GM12878 (cell line): ENCODE data around the gene DST. TPM values are rescaled to one million over a fixed set of nuclear protein-coding genes. Genes with fewer than 3 reads are reported as not detected.
"Not testable (repeated sequence)": the region's sequence is repeated elsewhere in the genome, so short reads cannot be mapped to it uniquely, and the experiment has no call there.

ENCODE experiments used
- ATAC-seq: fragments of 200-7000 bp; cut with Tn5 transposase; 3 replicates; pipeline ENCODE4 v1.9.1; 2020; ENCODE audit warnings: mild to moderate bottlenecking, moderate library complexity
- BruUV-seq: library from RNA; stranded (reverse); fragments of 400-500 nt; replicated peaks from 2 replicates; lab custom pipeline; 2021; lab: Mats Ljungman, UMichigan
- CTCF ChIA-PET: fragments of 300-600 bp; sonication (Branson Sonifier 250); formaldehyde crosslinking; extraction: SDS; loops from one replicate; lab custom pipeline; 2021; ENCODE audit warnings: inconsistent platforms; lab: Yijun Ruan, JAX
- POLR2A ChIA-PET: fragments of 350-600 bp; formaldehyde crosslinking; extraction: SDS; loops from one replicate; lab custom pipeline; 2021; ENCODE audit warnings: inconsistent platforms; lab: Charles Lee
- RAD21 ChIA-PET: fragments of 300-600 bp; sonication (Branson Sonifier 250); formaldehyde crosslinking; loops from one replicate; lab custom pipeline; 2023; ENCODE audit warnings: antibody characterized with exemption; ENCODE audit not compliant: unreplicated experiment; lab: Charles Lee
- SMC1A ChIA-PET: fragments of 300-600 bp; sonication (Branson Sonifier 250); formaldehyde crosslinking; loops from one replicate; lab custom pipeline; 2023; ENCODE audit not compliant: unreplicated experiment, uncharacterized antibody; lab: Charles Lee
- DNase-seq: peaks from one replicate; pipeline ENCODE4 v3.0.0-alpha.2; 2011; ENCODE audit warnings: low read depth, low spot score
- FAIRE-seq: peaks from 3 replicates; lab custom pipeline; 2011; peaks lifted over from hg19 to GRCh38; lab: Jason Lieb, UNC
- H2AFZ ChIP-seq: 2 replicates; pipeline ENCODE4 v1.6.0; 2011; ENCODE audit warnings: low read depth, low read length, control low read depth; ENCODE audit not compliant: control insufficient read depth
- H3K27ac ChIP-seq: 2 replicates; pipeline ENCODE4 v1.5.1; 2011; ENCODE audit warnings: control low read depth; ENCODE audit not compliant: control insufficient read depth, insufficient read depth
- H3K27me3 ChIP-seq, 2 experiments: replicated peaks in 1 of 2; 2 replicates each; pipeline versions ENCODE4 v1.6.0 to v1.6.1; 2011; ENCODE audit warnings: low read length in 1 of 2; ENCODE audit not compliant: control insufficient read depth in 2 of 2, insufficient read depth in 2 of 2
- H3K36me3 ChIP-seq, 2 experiments: 2 replicates each; pipeline ENCODE4 v1.5.1; 2011; ENCODE audit warnings: low read length in 1 of 2; ENCODE audit not compliant: control insufficient read depth in 2 of 2, insufficient read depth in 2 of 2
- H3K4me1 ChIP-seq: 2 replicates; pipeline ENCODE4 v1.6.1; 2011; ENCODE audit warnings: mild to moderate bottlenecking, low read length, moderate library complexity, mixed read lengths; ENCODE audit not compliant: control insufficient read depth, insufficient read depth
- H3K4me2 ChIP-seq: 2 replicates; pipeline ENCODE4 v1.6.0; 2011; ENCODE audit warnings: control low read depth; ENCODE audit not compliant: control insufficient read depth, insufficient read depth
- H3K4me3 ChIP-seq: fragments of 200-600 bp; sonication (generic); 2 replicates; pipeline ENCODE4 v1.5.1; 2016
- H3K79me2 ChIP-seq: 2 replicates; pipeline ENCODE4 v1.6.0; 2011; ENCODE audit warnings: low read length; ENCODE audit not compliant: control insufficient read depth, insufficient read depth
- H3K9ac ChIP-seq: 2 replicates; pipeline ENCODE4 v1.8.0; 2011; ENCODE audit warnings: low read length, control low read depth, mixed read lengths; ENCODE audit not compliant: control insufficient read depth, insufficient read depth
- H3K9me3 ChIP-seq: replicated peaks from 3 replicates; pipeline ENCODE4 v1.5.1; 2011; ENCODE audit warnings: mild to moderate bottlenecking, low read length; ENCODE audit not compliant: control insufficient read depth, insufficient read depth
- H4K20me1 ChIP-seq: 2 replicates; pipeline ENCODE4 v1.6.0; 2011; ENCODE audit not compliant: control insufficient read depth, insufficient read depth
- ASH2L ChIP-seq: fragments of 300-600, 200-600 bp; sonication (generic); IDR thresholded peaks from 2 replicates; pipeline ENCODE4 v1.6.1; 2017; ENCODE audit warnings: low read depth, mild to moderate bottlenecking, borderline replicate concordance
- CHD4 ChIP-seq: fragments of 200-600 bp; sonication (generic); IDR thresholded peaks from 2 replicates; pipeline ENCODE4 v1.6.1; 2016; ENCODE audit warnings: mild to moderate bottlenecking
- WGBS: methylation state at CpG from one replicate; pipeline ENCODE4 v1.1.6; 2016; ENCODE audit warnings: low lambda C conversion rate; ENCODE audit not compliant: insufficient replicate concordance, insufficient coverage; ENCODE audit errors: missing lambda C conversion rate; 5-methylcytosine and 5-hydroxymethylcytosine counted together
- in situ Hi-C: fragments of 300-500 bp; cut with MboI; formaldehyde crosslinking; loops from 9 replicates; pipeline ENCODE4 v1.14.3; 2018; ENCODE audit warnings: mixed read lengths
- intact Hi-C: fragments of 100-400 bp; cut with micrococcal nuclease; formaldehyde crosslinking; loops from one replicate; pipeline ENCODE4 v1.14.2; 2022; ENCODE audit not compliant: unreplicated experiment
- polyA plus RNA-seq, 11 experiments: library from polyadenylated mRNA; depleted of rRNA in 4 of 11; unstranded in 6 of 11; stranded (reverse) in 5 of 11; fragments of >200 nt; fragmentation: Nextera tagmentation in 4 of 11; fragmentation: Illumina TruSeq in 1 of 11; extraction: Ambion mirVana in 4 of 11; extraction: Trizol in 1 of 11; gene quantifications; 1 replicate in 1 of 11; 2 replicates in 10 of 11; pipeline versions ENCODE4 v1.2.1 to v1.2.3, GENCODE V29; 2011 to 2016; ENCODE audit warnings: inconsistent platforms in 2 of 11, missing spikeins in 2 of 11, low read depth in 1 of 11
- total RNA-seq, 4 experiments: library from RNA; depleted of rRNA in 3 of 4; stranded (reverse); fragments of >200 nt in 3 of 4; fragmentation: Illumina TruSeq in 1 of 4; extraction: Trizol in 1 of 4; gene quantifications; 2 replicates each; pipeline versions ENCODE4 v1.2.1 to v1.2.3, GENCODE V29; 2013 to 2021

DST gene
- total and polyA plus RNA-seq, 10 of the 15 experiments (the other 5 are each of a cell fraction or from before 2014, with no cell fraction given), result 32.1 to 156 (median 75.0) TPM

DNA sequence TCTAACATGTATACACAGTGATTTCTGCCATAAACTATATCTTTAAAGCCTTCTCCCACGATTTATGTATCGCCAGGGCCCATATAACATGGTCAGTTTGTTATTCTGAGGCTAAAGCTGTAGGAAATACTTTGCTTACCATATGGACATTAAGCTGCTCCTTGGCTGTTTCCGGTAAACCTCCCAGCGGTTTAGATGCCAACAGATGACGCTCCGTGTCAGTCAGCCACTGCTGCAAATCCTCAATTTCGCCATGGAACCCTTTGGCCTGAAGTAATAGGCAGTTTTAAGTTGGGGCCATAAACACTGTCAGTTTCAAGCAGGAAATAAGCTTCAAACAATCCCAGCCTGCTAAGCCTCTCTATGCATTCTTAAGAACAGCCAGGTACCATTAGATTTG is 145.4 kb downstream of the DST start:
- no peak for FAIRE-seq
- Histone ChIP-seq H3K27me3 (no peaks in the 10 kb centered on the region), H3K4me1 (no peaks in the 10 kb centered on the region), H3K9ac (no peak overlapping the region), H3K4me2 (no peak overlapping the region), H3K36me3 (peaks cover 7 to 32% of the 10 kb centered on the region in 2 experiments), H3K4me3 (no peak overlapping the region), H4K20me1 (no peaks in the 10 kb centered on the region), H3K9me3 (no peaks in the 10 kb centered on the region), H2AFZ (no peak overlapping the region), H3K79me2 (no peaks in the 10 kb centered on the region), H3K27ac (no peak overlapping the region)
- BruUV-seq, result no TSS peak
- ATAC-seq, result no peak
- in situ Hi-C loops (no loop called here), intact Hi-C loops (no loop called here)
- CTCF ChIA-PET, result interaction anchor here (0.6 kb wide), 2 partner anchors 73 to 76 kb away, joined by 3 read pairs; no protein-coding TSS in a partner anchor
- WGBS, result 94% methylated on average over 7 of the region's 7 CpGs
- POLR2A ChIA-PET, result interaction anchor here (1.3 kb wide), 1 partner anchor 44 kb away, joined by 3 read pairs; no protein-coding TSS in a partner anchor
- RAD21 ChIA-PET, result no interaction called here
- SMC1A ChIA-PET, result interaction anchor here (1.0 kb wide), 1 partner anchor 14 kb away, joined by 5 read pairs; no protein-coding TSS in a partner anchor
- no peak for DNase-seq
- TF ChIP-seq CHD4, result no peak
- no peak for TF ChIP-seq ASH2L

- FAIRE-seq, H4K20me1 ChIP-seq, H3K9me3 ChIP-seq, H3K79me2 ChIP-seq, H3K27ac ChIP-seq, SMC1A ChIA-PET, H3K9ac ChIP-seq, H2AFZ ChIP-seq, H3K4me1 ChIP-seq, BruUV-seq, intact Hi-C loops, in situ Hi-C loops, H3K4me2 ChIP-seq, RAD21 ChIA-PET, DNase-seq, ATAC-seq, H3K4me3 ChIP-seq, CTCF ChIA-PET, H3K27me3 ChIP-seq, POLR2A ChIA-PET: not testable (repeated sequence)
- peaks cover 7 to 38% of the 10 kb centered on the region in 2 experiments for H3K36me3 ChIP-seq
- no CpG with 5 or more reads among the region's 1 CpG for WGBS
Measured at GRCh38 chr6:56496650-56497049, 146.0 kb downstream of the DST start.
